RCC 7860 (cell line): ENCODE results near the gene TUBA3E.
"Not testable (repeated sequence)": the region's sequence is repeated elsewhere in the genome, so short reads cannot be mapped to it uniquely, and the experiment has no call there.

Experiments used
- DNase-seq: peaks from one replicate; pipeline ENCODE4 v3.0.0-alpha.2; 2015; ENCODE audit warnings: low spot score
- FAIRE-seq: peaks from 2 replicates; lab custom pipeline; 2012; peaks lifted over from hg19 to GRCh38; lab: Jason Lieb, UNC

TUBA3E gene

GRCh38 chr2:130198343-130198742, at the start of gene TUBA3E:
Gene TUBA3E, minus strand, starts transcription at chr2:130198439. Its CDS starts 79 bp downstream, at chr2:130198360.
- no peak for FAIRE-seq

GRCh38 chr2:130246430-130246829, 48.2 kb upstream of the TUBA3E start:
- DNase-seq (no peak), FAIRE-seq (no peak)

More at GRCh38 chr2:130198343-130198742, at the start of gene TUBA3E:
- DNase-seq = no peak

GRCh38 chr2:130245976-130246375, 47.7 kb upstream of the TUBA3E start:
- DNase-seq (no peak), FAIRE-seq (no peak)

- FAIRE-seq = no peak
- no peak for DNase-seq
Measured at GRCh38 chr2:130243359-130243758, 45.1 kb upstream of the TUBA3E start.

- FAIRE-seq = peak; percentile 92
- peak; percentile 96 for DNase-seq
Measured at GRCh38 chr2:130241041-130241707, 42.9 kb upstream of the TUBA3E start.

- not testable (repeated sequence) for FAIRE-seq, DNase-seq
Measured at GRCh38 chr2:130239581-130239980, 41.3 kb upstream of the TUBA3E start.

- DNase-seq, FAIRE-seq: not testable (repeated sequence)
Measured at GRCh38 chr2:130233066-130233465, 34.8 kb upstream of the TUBA3E start.

- DNase-seq (no peak), FAIRE-seq (no peak)
Measured at GRCh38 chr2:130231656-130232055, 33.4 kb upstream of the TUBA3E start.

GRCh38 chr2:130230907-130231306, 32.7 kb upstream of the TUBA3E start:
- DNase-seq, FAIRE-seq: not testable (repeated sequence)

GRCh38 chr2:130230376-130230775, 32.1 kb upstream of the TUBA3E start:
- not testable (repeated sequence) for FAIRE-seq, DNase-seq

- not testable (repeated sequence) for DNase-seq, FAIRE-seq
Measured at GRCh38 chr2:130229161-130229510, 30.9 kb upstream of the TUBA3E start.

GRCh38 chr2:130228467-130229160, 30.4 kb upstream of the TUBA3E start:
- not testable (repeated sequence) for DNase-seq, FAIRE-seq

GRCh38 chr2:130228005-130228404, 29.8 kb upstream of the TUBA3E start:
- FAIRE-seq, DNase-seq: not testable (repeated sequence)

GRCh38 chr2:130222523-130222922, 24.3 kb upstream of the TUBA3E start:
- not testable (repeated sequence) for DNase-seq, FAIRE-seq

GRCh38 chr2:130220505-130220904, 22.3 kb upstream of the TUBA3E start:
- not testable (repeated sequence) for FAIRE-seq, DNase-seq

- not testable (repeated sequence) for FAIRE-seq
Measured at GRCh38 chr2:130219147-130219546, 20.9 kb upstream of the TUBA3E start.

GRCh38 chr2:130207051-130207450, 8.8 kb upstream of the TUBA3E start:
- not testable (repeated sequence) for FAIRE-seq, DNase-seq

More at GRCh38 chr2:130219147-130219546, 20.9 kb upstream of the TUBA3E start:
- DNase-seq = not testable (repeated sequence)

- DNase-seq (peak; percentile 18), FAIRE-seq (peak; percentile 4)
Measured at GRCh38 chr2:130203150-130203549, 4.9 kb upstream of the TUBA3E start.

GRCh38 chr2:130202518-130202917, 4.3 kb upstream of the TUBA3E start:
- DNase-seq, FAIRE-seq: not testable (repeated sequence)

- FAIRE-seq, DNase-seq: not testable (repeated sequence)
Measured at GRCh38 chr2:130196052-130196451, 2.2 kb downstream of the TUBA3E start.

GRCh38 chr2:130195089-130195635, 3.1 kb downstream of the TUBA3E start:
- not testable (repeated sequence) for FAIRE-seq

More at GRCh38 chr2:130195089-130195635, 3.1 kb downstream of the TUBA3E start:
- DNase-seq = not testable (repeated sequence)
